IPS-11a (cell line): ENCODE data around the gene CACTIN.
"Not testable (repeated sequence)": the region's sequence is repeated elsewhere in the genome, so short reads cannot be mapped to it uniquely, and the experiment has no call there.

Source experiments
- H3K4me3 ChIP-seq: one replicate; pipeline ENCODE4 v1.5.1; 2013; ENCODE audit warnings: low read depth, low read length, control low read depth

CACTIN gene

GRCh38 chr19:3628766-3629165, 2.2 kb upstream of the CACTIN start:
- H3K4me3 ChIP-seq = not testable (repeated sequence)

GRCh38 chr19:3627351-3627723, 747 bp upstream of the CACTIN start:
- H3K4me3 ChIP-seq = no peak overlapping the region

GRCh38 chr19:3625996-3626472, 556 bp downstream of the CACTIN start:
- peak overlapping the region; percentile 91 for H3K4me3 ChIP-seq

DNA sequence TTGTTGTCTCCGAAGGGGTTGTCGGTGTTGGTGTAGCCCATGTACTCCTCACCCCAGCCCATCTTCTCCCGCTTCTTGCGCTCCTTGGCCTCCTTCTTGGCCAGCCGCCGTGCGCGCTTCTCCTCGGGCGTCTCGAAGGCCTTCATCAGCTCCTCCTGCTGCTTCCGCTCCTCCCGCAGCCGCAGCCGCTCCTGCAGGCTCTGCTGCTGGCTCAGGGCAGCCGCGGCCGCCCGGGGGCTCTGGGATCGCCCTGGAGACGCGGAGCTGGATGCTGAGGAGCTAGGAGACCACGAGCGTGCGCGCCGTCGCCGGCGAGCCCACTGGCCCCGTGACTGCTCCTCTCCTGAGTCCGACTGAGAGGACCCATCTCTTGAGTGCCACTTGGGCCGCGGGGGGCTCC, 2.9 kb downstream of the CACTIN start:
- H3K4me3 ChIP-seq = no peak overlapping the region

- no peak overlapping the region for H3K4me3 ChIP-seq
These were observed 4.4 kb downstream of the CACTIN start for GRCh38 chr19:3622224-3622623.

- no peak overlapping the region for H3K4me3 ChIP-seq
These were observed 4.9 kb downstream of the CACTIN start for GRCh38 chr19:3621689-3622088.

DNA sequence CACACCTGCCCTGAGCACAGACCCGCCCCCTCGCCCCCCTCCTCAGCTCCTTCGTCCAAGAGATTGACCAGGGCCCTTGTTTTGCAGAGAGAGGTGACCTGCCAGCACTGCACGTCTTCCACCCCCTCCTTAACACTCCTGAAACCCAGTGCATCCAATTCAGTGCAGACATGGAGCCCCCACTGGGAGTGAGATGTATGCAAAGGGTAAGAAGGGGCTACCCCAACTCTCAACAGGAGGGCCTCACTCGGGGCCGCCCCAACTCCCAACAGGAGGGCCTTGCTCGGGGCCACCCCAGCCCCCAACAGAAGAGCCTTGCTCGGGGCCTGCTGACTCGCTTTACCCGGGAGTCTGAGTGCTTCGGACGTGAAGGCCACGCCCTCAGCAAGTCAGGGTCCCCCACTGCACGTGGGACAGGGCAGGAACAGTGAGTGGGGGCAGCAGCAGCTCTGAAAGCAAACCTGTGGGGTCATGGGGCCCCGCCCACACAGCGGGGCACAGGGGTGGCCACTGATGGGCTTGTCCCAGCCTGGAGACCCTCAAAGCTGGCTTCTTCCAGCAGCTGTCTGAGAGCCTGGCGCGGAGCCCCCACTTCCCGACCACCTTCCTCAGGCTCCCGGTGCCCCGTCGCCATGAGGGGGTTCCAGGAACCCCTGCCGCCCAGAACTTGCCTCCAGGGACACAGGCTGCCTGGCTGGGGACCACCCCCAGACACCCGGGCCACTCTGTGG, 5.6 kb downstream of the CACTIN start:
- no peak overlapping the region for H3K4me3 ChIP-seq

DNA sequence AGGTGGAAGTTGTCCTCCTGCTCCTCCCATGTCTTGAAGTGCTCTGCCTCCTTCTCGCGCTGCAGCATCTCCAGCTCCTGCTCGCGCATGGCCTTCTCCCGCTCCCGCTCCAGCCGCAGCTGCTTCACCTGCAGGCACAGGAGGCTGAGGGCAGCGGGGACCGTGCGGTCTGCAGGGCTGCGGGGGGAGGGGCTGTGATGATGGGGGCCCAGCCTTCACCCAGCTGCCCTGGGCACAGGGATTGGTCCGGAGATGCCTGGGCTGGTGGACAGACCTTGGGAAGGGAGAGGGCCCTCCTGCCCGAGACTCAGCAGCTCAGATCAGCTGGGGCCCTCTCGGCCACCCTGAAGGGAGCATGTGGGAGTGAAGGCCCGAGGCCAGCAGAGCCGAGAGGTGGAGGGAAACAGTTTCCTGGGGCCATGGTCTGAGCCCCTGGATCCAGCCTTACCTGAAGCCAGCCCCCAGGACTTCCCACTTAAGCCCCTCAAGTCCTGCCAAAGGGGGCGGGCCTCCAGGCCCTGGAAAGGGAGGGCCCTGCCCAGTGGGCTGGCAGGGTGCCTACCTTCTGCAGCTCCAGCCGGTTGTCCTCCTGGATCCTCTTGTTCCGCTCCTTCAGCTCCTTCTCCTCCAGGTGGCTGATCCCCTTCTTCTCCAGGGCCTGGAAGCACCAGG, 6.3 kb downstream of the CACTIN start:
- H3K4me3 ChIP-seq = no peak overlapping the region

DNA sequence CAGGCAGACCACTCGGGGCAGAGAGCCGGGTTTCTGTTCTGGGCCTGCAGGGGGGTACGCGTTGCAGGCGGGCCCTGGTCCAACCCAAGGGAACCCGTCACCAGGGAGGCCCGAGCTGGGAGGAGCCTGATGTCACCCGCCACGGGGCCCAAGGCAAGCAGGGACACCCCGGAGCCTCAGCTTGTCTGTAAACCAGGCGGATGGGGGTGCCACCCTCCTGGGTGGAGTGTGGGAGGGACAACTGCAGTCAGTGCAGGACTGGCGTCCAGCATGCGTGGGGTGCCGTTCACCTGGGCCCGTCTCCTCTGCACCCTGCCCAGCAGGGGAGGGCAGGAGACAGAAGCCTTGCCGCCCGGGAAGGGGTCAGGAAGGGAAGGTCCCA, 7.0 kb downstream of the CACTIN start:
- H3K4me3 ChIP-seq = no peak overlapping the region

GRCh38 chr19:3618811-3619630, 7.6 kb downstream of the CACTIN start:
- H3K4me3 ChIP-seq = no peak overlapping the region

- no peak overlapping the region for H3K4me3 ChIP-seq
These were observed 8.3 kb downstream of the CACTIN start for GRCh38 chr19:3618144-3618810.

- no peak overlapping the region for H3K4me3 ChIP-seq
These were observed 9.1 kb downstream of the CACTIN start for GRCh38 chr19:3617463-3617862.

GRCh38 chr19:3615524-3616135, 11.0 kb downstream of the CACTIN start:
- H3K4me3 ChIP-seq = no peak overlapping the region

- no peak overlapping the region for H3K4me3 ChIP-seq
These were observed 11.6 kb downstream of the CACTIN start for GRCh38 chr19:3614858-3615505.

DNA sequence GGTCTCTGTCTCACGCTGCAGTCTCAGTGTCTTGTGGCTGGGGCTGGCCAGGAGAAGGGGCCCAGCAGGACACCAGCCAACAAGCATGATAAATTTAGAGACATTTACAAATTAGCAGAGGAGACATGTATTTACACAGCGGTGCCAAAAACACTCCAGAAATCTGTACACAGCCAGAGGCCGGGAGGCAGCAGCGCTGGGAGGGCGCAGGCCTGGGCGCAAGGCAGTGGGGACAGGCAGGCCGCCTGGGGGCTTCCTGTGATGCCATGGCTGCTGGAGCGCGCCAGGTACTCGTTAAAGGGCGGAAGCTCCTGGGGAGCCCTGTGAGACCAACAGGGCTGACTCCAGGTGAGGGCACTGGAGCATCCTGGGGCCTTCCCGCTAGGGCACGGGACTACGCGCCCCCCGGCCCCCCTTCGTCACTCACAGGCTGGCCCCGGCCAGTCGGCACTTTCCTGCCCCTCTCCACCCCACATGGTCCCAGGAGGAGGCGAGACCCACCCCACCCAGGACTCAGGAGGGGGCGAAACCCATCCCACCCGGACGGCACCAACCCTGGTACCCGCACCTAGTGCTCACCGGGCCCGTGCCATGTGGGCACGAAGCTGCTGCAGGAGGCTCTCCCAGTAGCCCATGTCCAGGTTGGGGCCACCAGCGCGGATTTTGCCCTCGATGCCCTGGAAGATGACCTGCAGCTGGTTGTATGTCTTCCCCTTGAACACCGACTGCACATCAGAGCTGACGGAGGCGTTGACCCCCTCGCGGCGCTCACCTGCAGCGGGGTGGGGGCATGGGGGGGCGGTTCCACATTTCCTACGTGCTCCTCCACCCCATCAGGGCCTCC, 12.6 kb downstream of the CACTIN start:
- no peak overlapping the region for H3K4me3 ChIP-seq

- H3K4me3 ChIP-seq = no peak overlapping the region
These were observed 13.5 kb downstream of the CACTIN start for GRCh38 chr19:3612901-3613741.

- no peak overlapping the region for H3K4me3 ChIP-seq
These were observed 14.3 kb downstream of the CACTIN start for GRCh38 chr19:3612330-3612729.

DNA sequence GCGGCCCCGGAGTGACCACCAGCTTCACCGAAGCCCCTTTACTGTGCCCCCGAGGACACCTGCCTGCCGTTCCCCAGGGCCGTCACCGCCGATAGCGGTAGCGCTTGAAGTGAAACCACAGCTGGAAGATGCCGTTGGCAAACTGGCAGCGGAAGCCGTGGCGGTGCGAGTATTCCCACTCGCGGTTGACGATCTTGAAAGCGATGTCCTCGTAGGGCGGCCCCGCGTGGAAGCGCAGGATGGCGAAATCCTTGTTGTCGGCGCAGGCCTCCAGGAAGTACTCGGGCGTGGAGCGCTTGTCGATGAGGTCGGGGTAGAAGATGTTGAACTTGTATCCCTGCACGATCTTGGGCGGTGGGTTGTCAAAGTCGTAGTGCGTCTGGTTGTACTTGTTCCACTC, 14.7 kb downstream of the CACTIN start:
- H3K4me3 ChIP-seq = no peak overlapping the region
